HepG2 (cell line): ENCODE measurements around the gene DDOST. TPM values are rescaled to one million over a fixed set of nuclear protein-coding genes. Genes with fewer than 3 reads are reported as not detected.

Experiments
- ATRX ChIP-seq: sonication (generic); formaldehyde crosslinking; IDR thresholded peaks from 2 replicates; pipeline ENCODE4 v1.4.0; 2020; ENCODE audit warnings: missing genetic modification reagents, borderline replicate concordance
- BCL3 ChIP-seq: sonication (generic); formaldehyde crosslinking; IDR thresholded peaks from 2 replicates; pipeline ENCODE4 v1.5.1; 2020; ENCODE audit warnings: mild to moderate bottlenecking, missing genetic modification reagents, moderate library complexity
- CEBPZ ChIP-seq: IDR thresholded peaks from 2 replicates; pipeline ENCODE4 v1.6.1; 2012; ENCODE audit warnings: low read length, improper control_type of control experiment
- MED1 ChIP-seq: sonication (generic); formaldehyde crosslinking; IDR thresholded peaks from 2 replicates; pipeline ENCODE4 v1.4.0; 2020; ENCODE audit warnings: missing genetic modification reagents
- RARG ChIP-seq: sonication (generic); formaldehyde crosslinking; IDR thresholded peaks from 2 replicates; pipeline ENCODE4 v1.4.0; 2020; ENCODE audit warnings: low read depth, mild to moderate bottlenecking, missing genetic modification reagents
- SMYD3 ChIP-seq: sonication (generic); formaldehyde crosslinking; IDR thresholded peaks from 2 replicates; pipeline ENCODE4 v1.8.1; 2023; ENCODE audit warnings: mild to moderate bottlenecking, missing genetic modification reagents
- ZC3H13 ChIP-seq: sonication (generic); formaldehyde crosslinking; IDR thresholded peaks from 2 replicates; pipeline ENCODE4 v1.8.1; 2023; ENCODE audit warnings: mild to moderate bottlenecking, missing genetic modification reagents, moderate library complexity
- ZFP82 ChIP-seq: sonication (generic); formaldehyde crosslinking; IDR thresholded peaks from 2 replicates; pipeline ENCODE4 v1.5.1; 2020; ENCODE audit warnings: mild to moderate bottlenecking, missing genetic modification reagents, borderline replicate concordance
- ZNF225 ChIP-seq: sonication (generic); formaldehyde crosslinking; IDR thresholded peaks from 2 replicates; pipeline ENCODE4 v1.4.0; 2020; ENCODE audit warnings: mild to moderate bottlenecking, missing genetic modification reagents
- ZNF562 ChIP-seq: sonication (generic); formaldehyde crosslinking; IDR thresholded peaks from 2 replicates; pipeline ENCODE4 v1.8.0; 2022; ENCODE audit warnings: missing genetic modification reagents, borderline replicate concordance
- ZNF572 ChIP-seq: sonication (generic); formaldehyde crosslinking; IDR thresholded peaks from 2 replicates; pipeline ENCODE4 v1.5.1; 2020; ENCODE audit warnings: mild to moderate bottlenecking, missing genetic modification reagents
- ZNF598 ChIP-seq: sonication (generic); formaldehyde crosslinking; IDR thresholded peaks from 2 replicates; pipeline ENCODE4 v1.5.1; 2020; ENCODE audit warnings: mild to moderate bottlenecking, missing genetic modification reagents, borderline replicate concordance
- ZNF639 ChIP-seq: conservative IDR thresholded peaks from 2 replicates; pipeline ENCODE4 v1.6.1; 2018; ENCODE audit warnings: missing genetic modification reagents
- ZNF839 ChIP-seq: sonication (generic); formaldehyde crosslinking; IDR thresholded peaks from 2 replicates; pipeline ENCODE4 v1.4.0; 2020; ENCODE audit warnings: missing genetic modification reagents, mild to moderate bottlenecking, borderline replicate concordance
- ZSCAN5A ChIP-seq: sonication (generic); formaldehyde crosslinking; IDR thresholded peaks from 2 replicates; pipeline ENCODE4 v1.8.0; 2022; ENCODE audit warnings: mild to moderate bottlenecking, missing genetic modification reagents, borderline replicate concordance
- polyA plus RNA-seq, 8 experiments: library from polyadenylated mRNA; depleted of rRNA in 3 of 8; stranded (reverse) in 7 of 8; unstranded in 1 of 8; fragments of >200 nt; fragmentation: Illumina TruSeq in 4 of 8; extraction: Trizol in 4 of 8; gene quantifications; 2 replicates each; pipeline versions ENCODE4 v1.2.1 to v1.2.3, GENCODE V29; 2011 to 2016; ENCODE audit warnings: low read depth in 4 of 8, missing spikeins in 1 of 8, mixed read lengths in 1 of 8; ENCODE audit not compliant: insufficient read depth in 1 of 8
- total RNA-seq, 5 experiments: library from RNA; depleted of rRNA; stranded (reverse); fragments of >200 nt; fragmentation: Illumina TruSeq; extraction: Trizol; gene quantifications; 2 replicates each; pipeline ENCODE4 v1.2.3, GENCODE V29; 2016; ENCODE audit warnings: low read depth in 1 of 5

The DDOST gene
- total and polyA plus RNA-seq, 2 of the 13 experiments (the other 11 are each of a cell fraction or from before 2014, with no cell fraction given): 335 to 494 TPM

- TF ChIP-seq CEBPZ (peak; percentile 65), ZNF572 (CRISPR knock-in tag) (peak; percentile 83), MED1 (CRISPR knock-in tag) (peak; percentile 34), ZNF639 (CRISPR knock-in tag) (peak; percentile 45; the same call in 1 of the 2 replicates), ZSCAN5A (CRISPR knock-in tag) (peak; percentile 91; the same call in 1 of the 2 replicates), BCL3 (CRISPR knock-in tag) (peak; percentile 25; the same call in 1 of the 2 replicates), ZNF598 (CRISPR knock-in tag) (no peak), ATRX (CRISPR knock-in tag) (no peak), SMYD3 (CRISPR knock-in tag) (peak; percentile 75), ZC3H13 (no peak), ZNF225 (no peak), ZNF562 (CRISPR knock-in tag) (no peak), ZFP82 (CRISPR knock-in tag) (no peak), ZNF839 (peak; percentile 76; the same call in 1 of the 2 replicates), RARG (CRISPR knock-in tag) (no peak)
- TF ChIP-seq, all 625 proteins: peak for 226
Measured at GRCh38 chr1:20661207-20662109, at the start of gene DDOST (continued).
